ENCODE data around the gene CCDC197.

GRCh38 chr14:94054401-94054800 lies 57.3 kb downstream of the CCDC197 start:
- TF ChIP-seq CTCF (IDR thresholded peaks at IDR 0.05) (no peak), POLR2A (IDR thresholded peaks at IDR 0.05) (no peak)

All from uterus (tissue), 2 donors.